ENCODE results near the gene SLC39A11.
"Not testable (repeated sequence)": the region's sequence is repeated elsewhere in the genome, so short reads cannot be mapped to it uniquely, and the experiment has no call there.

Gene SLC39A11

GRCh38 chr17:72773225-72773624 lies 319.3 kb downstream of the SLC39A11 start:
- not testable (repeated sequence) for DNase-seq

GRCh38 chr17:72772331-72772821 lies 320.1 kb downstream of the SLC39A11 start:
- DNase-seq: no peak

GRCh38 chr17:72771734-72772133 lies 320.8 kb downstream of the SLC39A11 start:
- DNase-seq: no peak

GRCh38 chr17:72766761-72767356 lies 325.6 kb downstream of the SLC39A11 start:
- DNase-seq: no peak

DNA sequence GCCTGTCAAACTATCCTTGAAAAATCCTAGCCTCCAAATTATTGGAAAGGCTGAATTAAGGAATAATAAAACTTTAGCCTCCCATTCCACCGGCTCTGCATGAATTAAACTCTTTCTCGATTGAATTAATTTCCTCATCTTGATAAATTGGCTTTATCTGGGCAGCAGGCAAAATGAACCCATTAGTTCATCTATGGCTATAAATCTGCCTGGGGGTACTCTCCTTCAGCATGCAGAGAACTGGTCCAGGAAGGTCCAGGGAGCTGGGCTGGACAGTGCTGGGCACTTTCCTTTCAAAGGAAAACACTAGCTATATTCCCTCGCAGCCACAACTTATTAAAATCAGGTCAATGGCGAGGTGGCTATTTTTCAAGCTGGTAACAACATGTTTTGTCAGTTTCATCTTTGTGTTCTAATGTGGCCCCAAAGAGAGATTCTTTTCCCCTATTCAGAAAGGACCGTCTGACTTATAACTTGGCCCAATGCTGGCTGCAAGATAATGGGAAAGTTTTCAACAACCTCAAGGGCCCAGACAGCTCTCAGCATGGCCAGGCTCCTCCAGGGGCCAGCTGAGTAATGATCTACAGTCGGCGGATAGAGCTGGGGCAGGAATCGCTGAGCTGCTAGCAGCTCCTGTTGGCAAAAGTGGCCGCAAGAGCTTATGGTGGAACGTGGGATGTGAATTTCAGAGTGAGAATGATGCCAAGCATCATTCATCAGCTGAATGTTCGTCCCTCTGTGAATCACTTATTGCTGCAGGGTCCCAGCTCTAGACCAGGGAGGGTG lies 326.9 kb downstream of the SLC39A11 start:
- no peak for DNase-seq

DNA sequence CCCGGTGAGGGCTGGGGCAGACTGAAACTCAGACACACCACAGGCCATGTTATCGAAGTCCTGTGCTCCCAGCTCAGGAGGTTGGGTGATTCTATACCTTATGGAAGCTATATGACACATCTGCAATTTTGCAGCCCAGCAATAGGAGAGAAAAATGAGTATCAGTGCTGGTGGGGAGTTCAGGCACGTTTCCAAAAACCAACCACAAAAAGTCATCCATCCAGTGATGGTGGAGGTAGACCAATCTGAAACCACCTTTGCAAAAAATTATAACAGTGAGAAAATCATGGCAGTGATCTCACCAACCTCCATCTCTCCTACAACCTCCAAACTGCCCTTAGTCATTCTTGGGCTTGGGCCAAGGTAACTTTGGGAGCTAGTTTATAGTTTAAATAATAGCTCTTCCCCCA lies 327.9 kb downstream of the SLC39A11 start:
- DNase-seq: no peak

- DNase-seq: no peak
Observed at GRCh38 chr17:72763981-72764380, 328.5 kb downstream of the SLC39A11 start.

DNA sequence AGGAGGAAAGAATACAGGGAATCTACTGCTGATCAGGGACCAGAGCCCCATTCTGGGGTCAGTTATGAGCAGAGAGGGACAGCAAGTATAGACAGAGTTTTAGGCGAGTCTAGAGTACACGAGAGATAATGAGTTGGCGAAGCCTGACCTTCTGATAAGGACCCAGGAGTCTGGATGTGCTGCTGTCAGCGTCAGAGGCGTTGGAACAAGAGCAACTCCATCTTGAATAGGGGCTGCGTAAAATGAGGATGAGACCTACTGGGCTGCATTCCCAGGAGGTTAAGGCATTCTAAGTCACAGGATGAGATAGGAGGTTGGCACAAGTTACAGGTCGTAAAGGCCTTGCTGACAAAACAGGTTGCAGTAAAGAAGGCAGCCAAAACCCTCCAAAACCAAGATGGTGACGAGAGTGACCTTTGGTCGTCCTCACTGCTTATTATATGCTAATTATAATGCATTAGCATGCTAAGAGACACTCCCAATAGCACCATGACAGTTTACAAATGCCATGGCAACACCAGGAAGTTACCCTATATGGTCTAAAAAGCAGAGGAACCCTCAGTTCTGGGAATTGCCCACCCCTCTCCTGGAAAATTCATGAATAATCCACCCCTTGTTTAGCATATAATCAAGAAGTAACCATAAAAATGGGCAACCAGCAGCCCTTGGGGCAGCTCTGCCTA lies 330.5 kb downstream of the SLC39A11 start:
- DNase-seq: not testable (repeated sequence)

GRCh38 chr17:72761431-72761830 lies 331.1 kb downstream of the SLC39A11 start:
- no peak for DNase-seq

GRCh38 chr17:72760368-72760767 lies 332.1 kb downstream of the SLC39A11 start:
- DNase-seq: no peak

GRCh38 chr17:72759301-72759700 lies 333.2 kb downstream of the SLC39A11 start:
- DNase-seq: no peak

DNA sequence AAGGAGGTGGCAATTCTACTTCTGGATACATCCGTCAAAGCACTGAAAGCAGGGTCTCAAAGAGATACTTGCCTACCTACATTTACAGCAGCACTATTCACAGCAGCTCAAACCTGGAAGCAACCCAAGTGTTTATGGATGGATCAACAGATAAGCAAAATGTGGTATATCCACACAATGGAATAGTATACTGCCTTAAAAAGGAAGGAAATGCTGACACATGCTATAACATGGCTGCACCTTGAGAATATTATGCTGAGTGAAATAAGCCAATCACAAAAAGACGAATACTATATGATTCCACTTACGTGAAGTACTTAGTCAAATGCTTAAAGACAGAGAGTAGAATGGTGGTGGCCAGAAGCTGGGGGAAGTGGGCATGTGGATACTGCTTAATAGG lies 336.2 kb downstream of the SLC39A11 start:
- no peak for DNase-seq

GRCh38 chr17:72754513-72754912 lies 338.0 kb downstream of the SLC39A11 start:
- no peak for DNase-seq

- no peak for DNase-seq
Observed at GRCh38 chr17:72751746-72752145, 340.7 kb downstream of the SLC39A11 start.

DNA sequence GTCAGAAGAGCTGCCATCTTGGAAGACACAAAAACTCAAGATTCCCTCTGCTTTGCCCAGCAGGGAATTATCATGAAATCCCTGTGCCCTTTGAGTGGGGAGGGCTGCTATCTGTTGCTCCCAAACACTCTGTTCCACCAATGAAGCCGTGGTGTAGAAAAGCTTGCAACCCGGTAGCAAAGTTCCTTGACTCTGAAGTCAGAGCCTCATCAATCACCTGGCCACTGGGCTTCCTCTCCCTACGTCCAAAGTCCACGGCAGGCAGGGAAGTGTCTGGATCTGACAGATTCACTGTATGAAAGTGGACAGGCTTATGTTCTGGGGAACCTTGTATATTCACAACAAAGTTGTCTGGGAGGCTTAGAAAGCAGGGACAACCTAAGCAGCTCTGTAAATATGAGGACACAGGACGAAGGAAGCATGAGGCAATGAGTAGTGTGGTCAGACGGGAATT lies 343.3 kb downstream of the SLC39A11 start:
- no peak for DNase-seq

DNA sequence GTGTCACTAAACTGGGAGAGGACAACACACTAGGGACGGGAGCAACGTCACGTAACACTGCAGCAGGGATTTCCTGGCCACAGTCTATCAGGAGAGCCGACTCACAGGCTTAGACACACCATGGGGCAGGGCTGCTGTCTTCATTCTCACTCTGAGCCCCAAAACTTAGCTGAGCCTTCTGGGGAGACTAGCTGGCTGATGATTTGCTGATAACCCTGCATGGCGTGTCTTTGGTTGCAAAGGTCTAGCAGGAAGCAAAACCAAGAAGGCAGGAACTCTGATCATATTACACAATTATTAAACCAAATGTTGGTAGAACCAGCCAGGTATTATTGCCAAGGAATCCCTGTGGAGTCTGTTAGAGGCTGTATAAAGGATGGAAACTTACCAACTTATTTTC lies 345.0 kb downstream of the SLC39A11 start:
- no peak for DNase-seq

DNA sequence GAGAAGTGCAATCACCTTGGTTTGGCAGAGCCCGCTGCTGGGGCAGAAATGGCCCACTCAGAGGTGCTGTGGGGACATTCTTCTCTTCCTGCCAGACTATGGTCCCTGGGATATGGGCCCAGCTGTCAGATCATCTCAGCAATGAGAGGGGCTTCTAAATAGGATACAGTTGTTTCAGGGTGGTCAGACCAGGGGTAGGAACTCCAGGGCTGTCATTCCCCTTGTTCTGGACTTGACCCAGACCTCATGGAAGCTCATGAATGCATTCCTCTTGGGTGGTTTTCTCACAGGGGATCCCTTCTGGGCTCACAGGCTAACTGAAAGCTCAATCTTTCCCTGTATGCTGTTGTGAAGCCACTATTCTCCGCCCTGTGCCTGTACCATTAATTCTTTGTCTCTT lies 347.2 kb downstream of the SLC39A11 start:
- no peak for DNase-seq

DNA sequence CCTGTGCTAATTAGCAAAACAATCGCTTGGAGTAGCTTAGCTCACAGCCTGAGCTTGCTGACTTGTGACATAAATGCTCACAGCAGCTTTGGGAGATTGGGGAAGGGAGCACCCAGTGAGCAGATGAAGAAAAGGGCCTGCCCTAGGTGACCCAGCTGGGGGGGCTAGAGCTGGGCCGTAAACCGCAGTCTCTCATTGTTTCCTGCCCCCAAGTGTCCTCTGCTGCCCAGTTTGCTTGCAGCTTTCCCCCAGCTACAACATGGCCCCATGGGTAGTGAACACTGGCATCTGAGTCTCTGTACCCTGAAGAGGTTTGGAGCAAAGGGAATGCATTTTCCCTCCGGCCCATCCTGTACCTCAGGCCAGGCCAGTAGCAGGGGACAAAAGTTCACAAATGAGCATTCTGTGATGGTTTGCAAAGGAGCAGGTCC lies 349.4 kb downstream of the SLC39A11 start:
- no peak for DNase-seq

DNA sequence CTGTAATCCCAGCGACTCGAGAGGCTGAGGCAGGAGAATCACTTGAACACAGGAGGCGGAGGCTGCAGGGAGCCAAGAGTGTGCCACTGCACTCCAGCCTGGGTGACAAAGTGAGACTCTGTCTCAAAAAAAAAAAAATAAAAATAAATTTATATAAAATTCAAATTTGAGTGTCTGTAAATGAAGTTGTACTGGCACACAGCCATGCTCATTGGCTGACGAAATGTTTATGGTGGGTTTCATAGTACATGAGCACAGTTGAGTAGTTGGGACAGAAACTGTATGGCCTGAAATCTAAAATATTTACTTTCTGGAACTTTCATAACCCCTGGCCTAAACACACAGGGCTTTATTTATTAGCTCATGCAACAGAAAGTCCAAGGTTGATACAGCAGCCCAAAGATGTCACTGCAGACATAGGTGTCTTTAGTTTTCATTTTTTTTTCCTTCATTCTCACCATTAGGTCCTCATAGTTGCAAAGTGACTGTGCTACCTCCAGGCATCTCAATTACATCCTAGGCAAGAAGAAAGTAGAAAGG lies 355.3 kb downstream of the SLC39A11 start:
- DNase-seq: no peak

DNA sequence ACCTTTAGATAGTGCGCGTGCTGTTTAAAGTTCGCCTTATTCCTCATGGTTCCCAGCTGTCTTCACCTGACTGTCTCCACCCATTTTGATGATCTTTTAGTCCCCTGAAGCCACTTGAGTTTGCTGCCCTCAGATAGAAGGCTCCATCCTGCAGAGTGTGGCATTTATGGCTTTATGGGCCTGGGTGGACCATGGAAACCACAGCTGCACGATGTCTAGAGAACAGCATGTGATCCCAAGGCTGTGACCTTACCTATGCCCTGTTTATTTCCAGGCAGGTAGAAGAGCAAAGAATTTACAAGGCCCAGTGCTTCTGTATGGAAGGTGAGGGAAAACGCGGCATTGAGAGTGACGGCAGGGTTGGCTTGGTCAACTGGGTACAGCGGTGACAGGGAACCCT lies 356.9 kb downstream of the SLC39A11 start:
- no peak for DNase-seq

DNA sequence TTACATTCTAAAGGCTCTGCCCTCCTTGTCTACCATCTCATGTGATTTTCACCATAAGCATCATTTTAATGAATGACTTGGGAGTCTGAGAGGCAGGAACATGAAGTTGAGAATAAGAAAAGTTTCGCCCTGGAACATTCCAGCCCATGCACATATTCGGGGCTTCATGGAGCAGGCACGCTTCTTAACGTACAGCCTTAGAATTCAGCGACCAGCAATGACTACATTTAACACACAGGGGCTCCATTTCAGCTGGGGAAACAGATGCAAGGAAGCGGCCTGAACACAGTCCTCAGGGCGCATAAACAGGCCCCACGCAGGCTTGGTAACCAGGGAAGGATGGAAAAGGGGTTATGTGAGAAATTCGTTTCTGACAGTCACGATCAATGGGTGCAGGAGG lies 357.4 kb downstream of the SLC39A11 start:
- no peak for DNase-seq

DNA sequence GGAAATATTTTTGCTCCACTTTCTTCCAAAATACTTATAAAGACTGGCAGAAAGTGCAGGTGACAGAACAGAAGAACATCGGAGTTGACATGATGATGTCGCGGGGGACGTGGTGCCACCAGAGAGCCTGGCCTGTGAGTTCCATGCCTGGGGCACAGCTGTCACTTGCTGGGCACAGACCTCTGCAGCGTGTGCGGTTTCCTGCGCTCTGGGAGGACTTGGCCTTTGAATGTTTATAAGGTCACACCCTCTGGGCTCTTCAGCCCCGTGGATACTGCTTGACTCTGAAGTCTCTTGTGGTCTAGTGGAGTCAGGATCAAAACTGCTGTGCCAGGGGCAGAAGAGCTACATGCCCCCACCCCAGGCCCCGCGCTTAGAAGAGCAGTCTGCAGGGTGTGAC lies 357.9 kb downstream of the SLC39A11 start:
- DNase-seq: no peak

DNA sequence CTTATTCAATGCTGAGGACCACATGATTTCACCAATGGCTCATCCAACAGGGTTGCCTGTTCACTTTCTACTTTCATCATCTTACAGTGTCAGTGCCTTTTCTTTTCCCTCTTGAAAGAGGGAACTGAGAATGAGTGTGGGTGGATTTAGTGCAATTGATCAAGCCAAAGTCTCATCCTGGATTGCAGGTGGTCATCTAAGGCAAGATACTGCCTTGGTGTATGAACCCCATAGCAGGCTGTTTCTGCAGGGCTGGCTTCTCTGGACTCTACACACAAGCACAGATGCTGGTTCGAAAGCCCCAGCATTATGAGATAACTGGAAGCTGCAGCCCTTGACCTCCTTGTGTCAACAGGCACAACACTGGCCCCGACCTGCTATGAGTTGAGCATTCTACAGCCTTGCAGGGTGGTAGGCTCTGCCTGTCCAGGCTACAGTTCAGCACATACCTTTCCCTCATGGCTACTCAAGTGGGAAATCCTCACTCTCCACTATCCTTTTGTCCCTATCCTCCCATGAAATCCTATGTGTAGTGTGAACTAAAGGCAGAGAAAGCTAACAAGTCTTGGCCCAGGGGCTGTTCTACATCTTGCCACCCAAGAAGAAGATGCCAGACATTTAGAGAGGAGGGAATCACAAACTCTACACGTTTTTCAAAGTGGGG lies 358.7 kb downstream of the SLC39A11 start:
- no peak for DNase-seq

Data from stimulated activated CD4-positive, alpha-beta T cell treated with anti-CD3 and anti-CD28 coated beads, Interleukin-4, amount 100 ng/mL, for 4 hours (primary cell).